B cell (primary cell): ENCODE measurements around the gene CFAP20DC.

Source experiments
- CTCF ChIP-seq: fragments of 200-600 bp; IDR thresholded peaks from one replicate; pipeline ENCODE4 v1.8.0; 2022; ENCODE audit warnings: antibody characterized with exemption, mild to moderate bottlenecking
- EZH2 ChIP-seq: IDR thresholded peaks from 2 replicates; pipeline ENCODE4 v1.6.1; 2012; ENCODE audit warnings: borderline replicate concordance, low read depth, mild to moderate bottlenecking, moderate library complexity, low read length; ENCODE audit not compliant: insufficient read depth, poor library complexity, severe bottlenecking

- TF ChIP-seq EZH2: no peak
- TF ChIP-seq CTCF: no peak
Observed at GRCh38 chr3:58848826-58849225, 201.0 kb downstream of the CFAP20DC start.
